ENCODE measurements around the gene ITIH2. TPM values are rescaled to one million over a fixed set of nuclear protein-coding genes. Genes with fewer than 3 reads are reported as not detected.
"Not testable (repeated sequence)": the region's sequence is repeated elsewhere in the genome, so short reads cannot be mapped to it uniquely, and the experiment has no call there.

ITIH2 gene
- not detected for total RNA-seq

- CTCF ChIA-PET = interaction anchor here (1.1 to 1.6 kb wide), 3 partner anchors 16 to 293 kb away, joined by 3 to 5 read pairs (median 3); partner anchors contain the start of gene SFMBT2
- Mint-ChIP-seq H3K27ac (no peak within 1 kb of the TSS), H3K36me3 (ENCODE audit: low read depth) (no peaks in the 10 kb centered on the region), H3K4me1 (no peaks in the 10 kb centered on the region), H3K4me3 (no peak within 1 kb of the TSS), H3K9me3 (no peaks in the 10 kb centered on the region), H3K27me3 (peaks cover 21% of the 10 kb centered on the region)
- DNase-seq = no peak
- POLR2A ChIA-PET = no interaction called here
These were observed at the start of gene ITIH2 for GRCh38 chr10:7703140-7703539. Gene ITIH2 (plus strand): TSS chr10:7703316. CDS start chr10:7703435, 119 bp downstream.

GRCh38 chr10:7657079-7657478 is 46.0 kb upstream of the ITIH2 start:
- POLR2A ChIA-PET; H3K36me3 Mint-ChIP-seq (ENCODE audit: low read depth); DNase-seq; H3K4me3 Mint-ChIP-seq; H3K27ac Mint-ChIP-seq; H3K4me1 Mint-ChIP-seq; H3K9me3 Mint-ChIP-seq: not testable (repeated sequence)
- H3K27me3 Mint-ChIP-seq = peaks cover 12% of the 10 kb centered on the region
- CTCF ChIA-PET = interaction anchor here (0.9 kb wide), 1 partner anchor 30 kb away, joined by 3 read pairs; no protein-coding TSS in a partner anchor

- DNase-seq = no peak
- peaks cover 15% of the 10 kb centered on the region for H3K27me3 Mint-ChIP-seq
- ChIA-PET CTCF (interaction anchor here (0.9 kb wide), 1 partner anchor 30 kb away, joined by 3 read pairs; no protein-coding TSS in a partner anchor), POLR2A (no interaction called here)
- H3K4me3 Mint-ChIP-seq = no peak overlapping the region
- H3K4me1 Mint-ChIP-seq = no peaks in the 10 kb centered on the region
- H3K27ac Mint-ChIP-seq = no peak overlapping the region
- H3K36me3 Mint-ChIP-seq (ENCODE audit: low read depth) = no peaks in the 10 kb centered on the region
- H3K9me3 Mint-ChIP-seq = no peaks in the 10 kb centered on the region
These were observed 45.6 kb upstream of the ITIH2 start for GRCh38 chr10:7657552-7657951.

- DNase-seq = no peak
- POLR2A ChIA-PET = no interaction called here
- Mint-ChIP-seq H3K4me3 (no peak overlapping the region), H3K27me3 (peaks cover 24% of the 10 kb centered on the region), H3K4me1 (no peaks in the 10 kb centered on the region), H3K36me3 (ENCODE audit: low read depth) (no peaks in the 10 kb centered on the region), H3K27ac (no peak overlapping the region), H3K9me3 (no peaks in the 10 kb centered on the region)
- CTCF ChIA-PET = interaction anchor here (1.0 kb wide), 1 partner anchor 27 kb away, joined by 3 read pairs; no protein-coding TSS in a partner anchor
These were observed 43.6 kb upstream of the ITIH2 start for GRCh38 chr10:7659560-7659959.

- DNase-seq = no peak
- no peak overlapping the region for H3K4me3 Mint-ChIP-seq
- ChIA-PET CTCF (interaction anchor here (0.8 kb wide), 1 partner anchor 41 kb away, joined by 3 read pairs; the partner anchor contains the start of gene ITIH2), POLR2A (no interaction called here)
- no peak overlapping the region for H3K27ac Mint-ChIP-seq
- no peaks in the 10 kb centered on the region for H3K9me3 Mint-ChIP-seq
- H3K27me3 Mint-ChIP-seq = peaks cover 37% of the 10 kb centered on the region
- peaks cover 5% of the 10 kb centered on the region for H3K4me1 Mint-ChIP-seq
- no peaks in the 10 kb centered on the region for H3K36me3 Mint-ChIP-seq (ENCODE audit: low read depth)
These were observed 40.6 kb upstream of the ITIH2 start for GRCh38 chr10:7662522-7662921.

GRCh38 chr10:7664707-7665106 is 38.4 kb upstream of the ITIH2 start:
- peaks cover 57% of the 10 kb centered on the region for H3K27me3 Mint-ChIP-seq
- ChIA-PET POLR2A (no interaction called here), CTCF (interaction anchor here (0.9 kb wide), 1 partner anchor 22 kb away, joined by 3 read pairs; no protein-coding TSS in a partner anchor)
- H3K9me3 Mint-ChIP-seq = no peaks in the 10 kb centered on the region
- DNase-seq = no peak
- peaks cover 11% of the 10 kb centered on the region for H3K4me1 Mint-ChIP-seq
- no peak overlapping the region for H3K4me3 Mint-ChIP-seq
- no peak overlapping the region for H3K27ac Mint-ChIP-seq
- H3K36me3 Mint-ChIP-seq (ENCODE audit: low read depth) = no peaks in the 10 kb centered on the region

GRCh38 chr10:7665767-7666166 is 37.3 kb upstream of the ITIH2 start:
- DNase-seq = no peak
- ChIA-PET CTCF (interaction anchor here (0.6 kb wide), 1 partner anchor 76 kb away, joined by 3 read pairs; no protein-coding TSS in a partner anchor), POLR2A (no interaction called here)
- Mint-ChIP-seq H3K27ac (no peak overlapping the region), H3K27me3 (peaks cover 63% of the 10 kb centered on the region), H3K4me3 (peak overlapping the region; percentile 47), H3K36me3 (ENCODE audit: low read depth) (no peaks in the 10 kb centered on the region), H3K9me3 (no peaks in the 10 kb centered on the region), H3K4me1 (peaks cover 11% of the 10 kb centered on the region)

GRCh38 chr10:7666253-7667023 is 36.7 kb upstream of the ITIH2 start, which contains the start of gene ITIH5:
Gene ITIH5 (minus strand): TSS chr10:7666966. CDS start chr10:7666892, 74 bp downstream.
- ChIA-PET CTCF (interaction anchor here (1.1 kb wide), 1 partner anchor 77 kb away, joined by 3 read pairs; no protein-coding TSS in a partner anchor), POLR2A (interaction anchor here (0.6 kb wide), 1 partner anchor 99 kb away, joined by 14 read pairs; no protein-coding TSS in a partner anchor)
- Mint-ChIP-seq H3K9me3 (no peaks in the 10 kb centered on the region), H3K27ac (no peak within 1 kb of the TSS), H3K36me3 (ENCODE audit: low read depth) (no peaks in the 10 kb centered on the region), H3K4me3 (peak within 1 kb of the TSS; percentile 47), H3K27me3 (peaks cover 63% of the 10 kb centered on the region), H3K4me1 (peaks cover 11% of the 10 kb centered on the region)
- no peak for DNase-seq

GRCh38 chr10:7667262-7668141 is 35.6 kb upstream of the ITIH2 start:
- no peak for DNase-seq
- ChIA-PET CTCF (interaction anchor here (1.1 kb wide), 1 partner anchor 78 kb away, joined by 3 read pairs; no protein-coding TSS in a partner anchor), POLR2A (no interaction called here)
- no peak overlapping the region for H3K27ac Mint-ChIP-seq
- H3K27me3 Mint-ChIP-seq = peaks cover 67% of the 10 kb centered on the region
- H3K36me3 Mint-ChIP-seq (ENCODE audit: low read depth) = no peaks in the 10 kb centered on the region
- H3K9me3 Mint-ChIP-seq = no peaks in the 10 kb centered on the region
- peaks cover 11% of the 10 kb centered on the region for H3K4me1 Mint-ChIP-seq
- peak overlapping the region; percentile 40 for H3K4me3 Mint-ChIP-seq

GRCh38 chr10:7670157-7670556 is 33.0 kb upstream of the ITIH2 start:
- Mint-ChIP-seq H3K27me3 (peaks cover 69% of the 10 kb centered on the region), H3K27ac (no peak overlapping the region), H3K36me3 (ENCODE audit: low read depth) (no peaks in the 10 kb centered on the region), H3K4me3 (no peak overlapping the region), H3K4me1 (peaks cover 11% of the 10 kb centered on the region), H3K9me3 (no peaks in the 10 kb centered on the region)
- no peak for DNase-seq
- ChIA-PET POLR2A (no interaction called here), CTCF (interaction anchor here (0.7 to 1.5 kb wide), 2 partner anchors 14 to 16 kb away, joined by 4 to 6 read pairs; no protein-coding TSS in a partner anchor)

GRCh38 chr10:7672341-7673134 is 30.6 kb upstream of the ITIH2 start:
- Mint-ChIP-seq H3K4me3 (no peak overlapping the region), H3K36me3 (ENCODE audit: low read depth) (no peaks in the 10 kb centered on the region), H3K9me3 (no peaks in the 10 kb centered on the region), H3K27me3 (peaks cover 65% of the 10 kb centered on the region), H3K4me1 (peaks cover 5% of the 10 kb centered on the region), H3K27ac (no peak overlapping the region)
- DNase-seq = no peak
- POLR2A ChIA-PET = no interaction called here
- CTCF ChIA-PET = interaction anchor here (1.0 kb wide), 1 partner anchor 14 kb away, joined by 3 read pairs; no protein-coding TSS in a partner anchor

- no peaks in the 10 kb centered on the region for H3K36me3 Mint-ChIP-seq (ENCODE audit: low read depth)
- ChIA-PET POLR2A (no interaction called here), CTCF (no interaction called here)
- no peak overlapping the region for H3K27ac Mint-ChIP-seq
- peaks cover 31% of the 10 kb centered on the region for H3K27me3 Mint-ChIP-seq
- no peaks in the 10 kb centered on the region for H3K4me1 Mint-ChIP-seq
- no peak for DNase-seq
- no peaks in the 10 kb centered on the region for H3K9me3 Mint-ChIP-seq
- no peak overlapping the region for H3K4me3 Mint-ChIP-seq
These were observed 23.9 kb upstream of the ITIH2 start for GRCh38 chr10:7679256-7679655.

Measured in activated CD4-positive, alpha-beta T cell treated with anti-CD3 and anti-CD28 coated beads, Interleukin-2, amount 10 ng/mL, durations not matched to agents 7 days and 5 days (primary cell).